Measurements from ENCODE around the gene CDIP1.
A peak's percentile ranks its signal among the peaks of the same experiment; 100 is the strongest.

The CDIP1 gene

GRCh38 chr16:4515611-4516233, 22.9 kb downstream of the CDIP1 start:
- no peak for DNase-seq (ENCODE audit: low read depth in 2 of 2, low spot score in 1 of 2)

GRCh38 chr16:4514606-4515005, 24.0 kb downstream of the CDIP1 start:
- DNase-seq (ENCODE audit: low read depth in 2 of 2, low spot score in 1 of 2): no peak

- no peak for DNase-seq (ENCODE audit: low read depth in 2 of 2, low spot score in 1 of 2)
Measured at GRCh38 chr16:4513881-4514280, 24.7 kb downstream of the CDIP1 start.

GRCh38 chr16:4513086-4513860, 25.3 kb downstream of the CDIP1 start:
- DNase-seq (ENCODE audit: low read depth in 2 of 2, low spot score in 1 of 2): no peak

GRCh38 chr16:4512473-4512872, 26.1 kb downstream of the CDIP1 start:
- no peak for DNase-seq (ENCODE audit: low read depth in 2 of 2, low spot score in 1 of 2)

- DNase-seq (ENCODE audit: low read depth in 2 of 2, low spot score in 1 of 2): no peak
Measured at GRCh38 chr16:4511441-4512082, 27.0 kb downstream of the CDIP1 start.

GRCh38 chr16:4510747-4511426, 27.7 kb downstream of the CDIP1 start:
- DNase-seq (ENCODE audit: low read depth in 2 of 2, low spot score in 1 of 2): no peak

GRCh38 chr16:4510131-4510530, 28.4 kb downstream of the CDIP1 start:
- no peak for DNase-seq (ENCODE audit: low read depth in 2 of 2, low spot score in 1 of 2)

GRCh38 chr16:4509420-4509819, 29.2 kb downstream of the CDIP1 start:
- no peak for DNase-seq (ENCODE audit: low read depth in 2 of 2, low spot score in 1 of 2)

GRCh38 chr16:4508806-4509205, 29.8 kb downstream of the CDIP1 start:
- no peak for DNase-seq (ENCODE audit: low read depth in 2 of 2, low spot score in 1 of 2)

- no peak for DNase-seq (ENCODE audit: low read depth in 2 of 2, low spot score in 1 of 2)
Measured at GRCh38 chr16:4507588-4508345, 30.8 kb downstream of the CDIP1 start.

GRCh38 chr16:4506450-4506849, 32.1 kb downstream of the CDIP1 start:
- DNase-seq (ENCODE audit: low read depth in 2 of 2, low spot score in 1 of 2): peak; percentile 28 to 31

- DNase-seq (ENCODE audit: low read depth in 2 of 2, low spot score in 1 of 2): peak; percentile 33 to 61
Measured at GRCh38 chr16:4505356-4506147, 33.0 kb downstream of the CDIP1 start.

GRCh38 chr16:4501071-4501478, 37.5 kb downstream of the CDIP1 start:
- DNase-seq (ENCODE audit: low read depth in 2 of 2, low spot score in 1 of 2): no peak

GRCh38 chr16:4500272-4500671, 38.3 kb downstream of the CDIP1 start:
- no peak for DNase-seq (ENCODE audit: low read depth in 2 of 2, low spot score in 1 of 2)

GRCh38 chr16:4499196-4499555, 39.4 kb downstream of the CDIP1 start:
- no peak for DNase-seq (ENCODE audit: low read depth in 2 of 2, low spot score in 1 of 2)

GRCh38 chr16:4498546-4499195, 39.9 kb downstream of the CDIP1 start:
- no peak for DNase-seq (ENCODE audit: low read depth in 2 of 2, low spot score in 1 of 2)

GRCh38 chr16:4496305-4496704, 42.3 kb downstream of the CDIP1 start:
- DNase-seq (ENCODE audit: low read depth in 2 of 2, low spot score in 1 of 2): no peak

GRCh38 chr16:4495766-4496165, 42.8 kb downstream of the CDIP1 start:
- no peak for DNase-seq (ENCODE audit: low read depth in 2 of 2, low spot score in 1 of 2)

Data from stimulated activated CD8-positive, alpha-beta memory T cell treated with anti-CD3 and anti-CD28 coated beads, Interleukin-4, amount 100 ng/mL, for 1 hour (primary cell).